HL-60 (cell line): ENCODE measurements around the gene LCOR.

Experiments
- DNase-seq, 2 experiments: peaks; one replicate each; pipeline ENCODE4 v3.0.0-alpha.2; 2010 to 2020; ENCODE audit warnings: low read depth in 1 of 2, low spot score in 1 of 2
- H3K27ac ChIP-seq: fragments of 250-450 bp; sonication (Bioruptor Pico); replicated peaks from 2 replicates; pipeline ENCODE4 v1.5.1; 2020; ENCODE audit warnings: mild to moderate bottlenecking, moderate library complexity
- H3K27me3 ChIP-seq: fragments of 250-450 bp; sonication (Bioruptor Pico); 2 replicates; pipeline ENCODE4 v1.5.1; 2021; ENCODE audit warnings: mild to moderate bottlenecking, moderate library complexity; ENCODE audit not compliant: insufficient read depth, poor library complexity, severe bottlenecking
- H3K4me3 ChIP-seq: replicated peaks from 2 replicates; pipeline ENCODE4 v1.5.1; 2011; ENCODE audit warnings: mild to moderate bottlenecking, control low read depth, low read length; ENCODE audit not compliant: insufficient read depth
- GABPA ChIP-seq: IDR thresholded peaks from 2 replicates; pipeline ENCODE4 v1.6.1; 2012; ENCODE audit warnings: low read depth
- POLR2AphosphoS5 ChIP-seq: IDR thresholded peaks from 2 replicates; pipeline ENCODE4 v1.6.1; 2012; ENCODE audit warnings: low read depth
- SPI1 ChIP-seq: IDR thresholded peaks from 2 replicates; pipeline ENCODE4 v1.6.1; 2012; ENCODE audit warnings: low read depth, mild to moderate bottlenecking, borderline replicate concordance
- TF ChIP-seq, protein P1 (sequence below): IDR thresholded peaks from 2 replicates; pipeline ENCODE4 v1.6.1; 2012; ENCODE audit warnings: low read depth; ENCODE audit not compliant: insufficient replicate concordance
- TF ChIP-seq, protein P2 (sequence below): IDR thresholded peaks from one replicate; pipeline ENCODE4 v1.5.1; 2011; ENCODE audit warnings: low read length, control low read depth, inconsistent platforms; ENCODE audit not compliant: insufficient read depth

LCOR gene

DNA sequence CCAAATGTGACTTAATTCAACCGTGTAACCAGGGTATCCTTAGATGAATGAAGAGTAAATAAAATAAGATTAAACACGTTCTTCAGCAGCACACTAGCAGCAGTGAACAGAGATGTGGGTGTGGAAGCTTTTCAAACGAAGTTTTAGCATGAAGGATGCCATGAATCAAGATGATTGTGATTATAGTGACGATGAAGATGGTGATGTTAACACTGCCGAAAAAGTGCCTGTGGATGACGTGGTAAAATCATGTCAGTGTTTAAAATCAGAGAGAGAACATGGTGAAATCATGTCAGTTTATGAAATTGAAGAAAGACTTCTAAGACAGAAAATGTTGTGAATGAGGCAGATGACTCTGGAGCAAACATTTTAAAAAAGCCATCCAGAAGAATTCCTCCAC is 19.2 kb downstream of the LCOR start:
- TF ChIP-seq GABPA (no peak), POLR2AphosphoS5 (no peak), SPI1 (no peak)
- TF ChIP-seq, protein P1, sequence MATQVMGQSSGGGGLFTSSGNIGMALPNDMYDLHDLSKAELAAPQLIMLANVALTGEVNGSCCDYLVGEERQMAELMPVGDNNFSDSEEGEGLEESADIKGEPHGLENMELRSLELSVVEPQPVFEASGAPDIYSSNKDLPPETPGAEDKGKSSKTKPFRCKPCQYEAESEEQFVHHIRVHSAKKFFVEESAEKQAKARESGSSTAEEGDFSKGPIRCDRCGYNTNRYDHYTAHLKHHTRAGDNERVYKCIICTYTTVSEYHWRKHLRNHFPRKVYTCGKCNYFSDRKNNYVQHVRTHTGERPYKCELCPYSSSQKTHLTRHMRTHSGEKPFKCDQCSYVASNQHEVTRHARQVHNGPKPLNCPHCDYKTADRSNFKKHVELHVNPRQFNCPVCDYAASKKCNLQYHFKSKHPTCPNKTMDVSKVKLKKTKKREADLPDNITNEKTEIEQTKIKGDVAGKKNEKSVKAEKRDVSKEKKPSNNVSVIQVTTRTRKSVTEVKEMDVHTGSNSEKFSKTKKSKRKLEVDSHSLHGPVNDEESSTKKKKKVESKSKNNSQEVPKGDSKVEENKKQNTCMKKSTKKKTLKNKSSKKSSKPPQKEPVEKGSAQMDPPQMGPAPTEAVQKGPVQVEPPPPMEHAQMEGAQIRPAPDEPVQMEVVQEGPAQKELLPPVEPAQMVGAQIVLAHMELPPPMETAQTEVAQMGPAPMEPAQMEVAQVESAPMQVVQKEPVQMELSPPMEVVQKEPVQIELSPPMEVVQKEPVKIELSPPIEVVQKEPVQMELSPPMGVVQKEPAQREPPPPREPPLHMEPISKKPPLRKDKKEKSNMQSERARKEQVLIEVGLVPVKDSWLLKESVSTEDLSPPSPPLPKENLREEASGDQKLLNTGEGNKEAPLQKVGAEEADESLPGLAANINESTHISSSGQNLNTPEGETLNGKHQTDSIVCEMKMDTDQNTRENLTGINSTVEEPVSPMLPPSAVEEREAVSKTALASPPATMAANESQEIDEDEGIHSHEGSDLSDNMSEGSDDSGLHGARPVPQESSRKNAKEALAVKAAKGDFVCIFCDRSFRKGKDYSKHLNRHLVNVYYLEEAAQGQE = no peak
- TF ChIP-seq, protein P2, sequence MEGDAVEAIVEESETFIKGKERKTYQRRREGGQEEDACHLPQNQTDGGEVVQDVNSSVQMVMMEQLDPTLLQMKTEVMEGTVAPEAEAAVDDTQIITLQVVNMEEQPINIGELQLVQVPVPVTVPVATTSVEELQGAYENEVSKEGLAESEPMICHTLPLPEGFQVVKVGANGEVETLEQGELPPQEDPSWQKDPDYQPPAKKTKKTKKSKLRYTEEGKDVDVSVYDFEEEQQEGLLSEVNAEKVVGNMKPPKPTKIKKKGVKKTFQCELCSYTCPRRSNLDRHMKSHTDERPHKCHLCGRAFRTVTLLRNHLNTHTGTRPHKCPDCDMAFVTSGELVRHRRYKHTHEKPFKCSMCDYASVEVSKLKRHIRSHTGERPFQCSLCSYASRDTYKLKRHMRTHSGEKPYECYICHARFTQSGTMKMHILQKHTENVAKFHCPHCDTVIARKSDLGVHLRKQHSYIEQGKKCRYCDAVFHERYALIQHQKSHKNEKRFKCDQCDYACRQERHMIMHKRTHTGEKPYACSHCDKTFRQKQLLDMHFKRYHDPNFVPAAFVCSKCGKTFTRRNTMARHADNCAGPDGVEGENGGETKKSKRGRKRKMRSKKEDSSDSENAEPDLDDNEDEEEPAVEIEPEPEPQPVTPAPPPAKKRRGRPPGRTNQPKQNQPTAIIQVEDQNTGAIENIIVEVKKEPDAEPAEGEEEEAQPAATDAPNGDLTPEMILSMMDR = no peak
- H3K27me3 ChIP-seq = no peaks in the 10 kb centered on the region
- no peak for DNase-seq
- no peak overlapping the region for H3K4me3 ChIP-seq
- H3K27ac ChIP-seq = no peak overlapping the region

DNA sequence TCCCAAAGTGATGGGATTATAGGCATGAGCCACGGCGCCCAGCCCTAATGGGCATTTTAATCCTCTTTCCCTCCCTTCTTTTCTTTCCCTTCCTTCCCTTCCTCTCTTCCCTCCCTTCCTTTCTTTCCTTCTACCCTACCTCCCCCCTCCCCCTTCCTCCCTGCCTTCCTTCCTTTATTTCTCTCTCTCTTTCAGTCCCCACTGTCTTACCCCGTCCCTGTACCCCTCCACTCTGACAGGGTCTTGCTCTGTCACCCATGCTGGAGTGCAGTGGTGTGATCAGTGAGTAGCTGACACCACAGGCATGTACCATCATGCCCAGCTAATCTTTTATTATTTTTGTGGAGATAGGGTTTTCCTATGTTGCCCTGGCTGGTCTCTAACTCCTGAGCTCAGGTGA is 24.2 kb downstream of the LCOR start:
- TF ChIP-seq POLR2AphosphoS5 (no peak), GABPA (no peak), SPI1 (no peak)
- TF ChIP-seq, protein P1 = no peak
- DNase-seq = no peak
- Histone ChIP-seq H3K27ac (no peak overlapping the region), H3K4me3 (no peak overlapping the region), H3K27me3 (no peaks in the 10 kb centered on the region)

DNA sequence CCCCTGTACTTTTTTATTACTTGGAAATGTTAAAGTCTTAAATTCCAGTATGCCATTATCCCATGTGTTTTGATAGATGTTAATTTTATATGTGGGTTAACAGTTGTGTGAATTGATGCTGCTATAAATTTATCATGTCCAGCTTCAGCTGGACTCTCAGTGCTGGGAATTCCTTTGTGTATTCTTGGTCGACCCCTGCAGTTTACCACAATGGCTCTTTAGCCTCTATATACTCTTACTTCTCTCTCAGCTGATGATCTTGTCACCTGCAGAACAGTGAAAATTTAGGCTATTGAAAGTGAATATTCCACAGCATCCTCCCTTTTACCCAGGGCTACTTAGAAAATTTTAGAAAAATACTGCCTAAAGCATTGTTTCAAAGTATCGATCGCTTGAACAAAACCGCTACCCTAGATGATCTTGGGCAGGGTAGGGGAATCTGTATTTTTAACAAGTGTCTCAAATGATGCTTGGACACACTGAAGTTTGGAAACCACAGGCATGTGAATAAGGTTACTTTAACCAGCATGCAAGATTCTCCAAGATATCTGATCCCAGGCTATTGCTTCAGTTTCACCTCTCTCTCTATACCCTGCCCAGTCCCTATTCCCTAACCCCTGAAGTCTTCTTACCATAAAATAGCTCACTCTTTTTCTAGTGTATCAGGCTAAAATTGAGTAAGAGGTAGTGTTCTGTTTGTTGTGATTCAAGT is 25.4 kb downstream of the LCOR start:
- H3K27me3 ChIP-seq = no peaks in the 10 kb centered on the region
- H3K27ac ChIP-seq = no peak overlapping the region
- DNase-seq = no peak
- TF ChIP-seq SPI1 = no peak
- TF ChIP-seq POLR2AphosphoS5 = no peak
- TF ChIP-seq, protein P1 = no peak
- no peak for TF ChIP-seq GABPA
- TF ChIP-seq, protein P2 = no peak
- no peak overlapping the region for H3K4me3 ChIP-seq
